GM19023 (cell line): ENCODE data around the gene VTN.
A peak's percentile ranks its signal among the peaks of the same experiment; 100 is the strongest.

ENCODE experiments used
- ATAC-seq: cut with Tn5 transposase; IDR thresholded peaks from one replicate; pipeline ENCODE4 v1.9.1; 2021; ENCODE audit warnings: mild to moderate bottlenecking, moderate library complexity; ENCODE audit not compliant: unreplicated experiment

Gene VTN

DNA sequence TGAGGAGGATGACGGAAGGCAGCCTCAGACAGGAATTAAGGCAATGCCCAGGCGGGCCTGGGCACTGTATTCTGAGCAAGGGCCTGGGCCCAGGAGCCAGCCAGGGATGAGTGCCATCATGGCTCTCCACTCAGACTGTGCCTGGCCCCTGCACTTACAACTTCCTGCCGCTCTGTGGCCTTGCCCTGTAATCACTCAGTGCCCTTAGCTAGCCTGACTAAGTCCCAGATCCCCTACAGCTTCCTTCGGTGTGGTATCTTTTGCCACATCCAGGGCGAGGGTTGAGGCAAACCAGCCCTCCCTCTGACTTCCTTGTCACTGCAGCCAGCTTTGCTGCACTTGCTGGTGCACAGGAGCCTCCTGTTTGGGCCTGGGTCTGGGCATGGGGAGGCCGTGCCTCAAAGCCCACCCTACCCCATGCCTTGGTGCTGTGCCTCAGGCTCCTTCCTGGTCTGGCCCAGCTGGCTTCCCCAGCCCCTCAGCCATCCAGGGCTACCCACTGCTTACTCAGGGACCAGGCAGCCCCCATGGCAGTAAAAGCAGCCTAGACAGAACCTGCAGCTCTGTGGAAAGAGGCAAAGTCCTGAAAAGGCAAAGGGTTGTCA is 26.6 kb upstream of the VTN start:
- ATAC-seq, result no peak

DNA sequence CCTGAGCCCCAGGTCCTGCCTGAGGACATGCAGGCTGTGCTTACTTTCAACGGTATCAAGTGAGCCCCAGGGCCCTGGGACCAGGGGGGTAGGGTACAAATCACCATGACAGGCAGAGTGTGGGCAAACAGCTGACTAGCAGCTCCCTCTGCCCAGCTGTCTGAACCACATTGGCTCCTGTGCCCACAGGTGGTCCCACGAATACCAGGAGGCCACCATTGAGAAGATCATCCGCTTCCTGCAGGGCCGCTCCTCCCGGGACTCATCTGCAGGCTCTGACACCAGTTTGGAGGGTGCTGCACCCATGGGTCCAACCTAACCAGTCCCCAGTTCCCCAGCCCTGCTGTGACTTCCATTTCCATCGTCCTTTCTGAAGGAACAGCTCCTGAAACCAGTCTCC is 25.9 kb upstream of the VTN start:
- no peak for ATAC-seq

DNA sequence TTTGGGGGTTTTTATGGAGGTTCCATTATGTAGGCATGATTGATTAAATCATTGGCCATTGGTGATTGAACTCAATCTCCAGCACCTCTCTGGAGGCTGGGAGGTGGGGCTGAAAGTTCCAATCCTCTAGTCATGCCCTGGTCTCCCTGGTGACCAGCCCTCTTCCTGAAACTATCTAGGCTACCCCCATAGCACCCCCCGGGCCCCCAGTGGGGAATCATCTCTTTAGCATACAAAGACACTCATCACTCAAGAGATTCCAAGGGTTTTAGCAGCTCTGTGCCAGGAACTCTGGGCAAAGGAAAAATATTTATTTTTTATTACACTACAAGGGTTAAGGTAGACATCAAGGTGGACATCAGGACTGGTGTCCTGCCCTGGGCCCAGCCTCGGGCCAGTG is 25.3 kb upstream of the VTN start:
- ATAC-seq, result no peak

DNA sequence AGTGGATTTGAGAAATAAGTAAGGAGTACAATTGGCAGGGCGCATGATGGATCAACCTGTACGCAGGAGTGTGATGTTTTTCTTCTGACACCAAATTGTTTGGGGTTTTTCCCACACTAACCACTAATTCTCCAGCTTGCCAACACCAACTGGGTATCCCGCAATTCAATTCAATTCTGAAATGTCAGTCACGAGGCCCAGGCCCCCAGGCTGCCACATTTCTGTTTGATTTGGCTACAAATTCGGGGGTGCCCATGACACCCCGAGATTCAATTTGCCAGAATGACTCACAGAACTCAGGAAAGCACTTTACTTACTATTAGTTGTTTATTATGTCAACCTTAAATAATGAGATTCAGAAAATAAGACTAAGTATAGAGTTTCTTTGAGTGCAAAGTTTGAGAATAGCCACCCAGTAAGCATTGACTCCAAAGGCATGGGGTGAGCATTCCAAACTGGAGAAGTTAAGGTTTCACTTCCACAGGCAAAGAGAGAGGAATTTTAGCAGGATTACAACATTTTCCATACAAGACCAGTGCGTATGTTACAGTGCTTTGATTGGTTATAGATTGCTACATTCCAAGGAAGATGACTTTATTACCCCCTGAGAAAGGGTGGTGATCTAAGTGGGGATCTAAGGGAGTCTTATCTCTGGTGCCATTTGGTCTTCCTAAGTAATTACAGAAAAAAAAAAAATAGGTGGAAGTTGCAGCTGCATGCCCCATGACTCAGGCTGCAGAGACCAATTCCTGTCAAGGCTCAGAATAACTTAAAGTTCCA is 24.4 kb upstream of the VTN start:
- ATAC-seq, result no peak

DNA sequence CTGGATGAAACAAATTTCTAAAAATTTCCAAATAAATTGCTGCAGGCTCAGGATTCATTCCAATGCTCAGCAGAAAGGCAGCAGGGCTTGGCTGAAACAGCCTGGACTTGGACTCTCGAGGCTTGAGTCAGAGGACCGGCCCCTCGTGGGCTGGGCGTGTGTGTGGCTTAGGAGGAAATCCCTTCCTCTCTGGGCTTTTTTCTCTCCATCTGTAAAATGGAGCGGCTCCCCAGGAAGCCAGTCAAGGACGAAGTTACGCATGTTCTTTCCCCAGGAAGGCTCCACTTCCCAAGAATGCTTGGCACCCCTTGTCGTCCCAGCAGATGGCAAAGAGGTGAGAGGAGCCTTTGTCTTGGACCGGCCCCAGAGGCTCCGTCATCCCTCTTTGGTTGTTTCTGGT is 22.4 kb upstream of the VTN start:
- ATAC-seq, result no peak

DNA sequence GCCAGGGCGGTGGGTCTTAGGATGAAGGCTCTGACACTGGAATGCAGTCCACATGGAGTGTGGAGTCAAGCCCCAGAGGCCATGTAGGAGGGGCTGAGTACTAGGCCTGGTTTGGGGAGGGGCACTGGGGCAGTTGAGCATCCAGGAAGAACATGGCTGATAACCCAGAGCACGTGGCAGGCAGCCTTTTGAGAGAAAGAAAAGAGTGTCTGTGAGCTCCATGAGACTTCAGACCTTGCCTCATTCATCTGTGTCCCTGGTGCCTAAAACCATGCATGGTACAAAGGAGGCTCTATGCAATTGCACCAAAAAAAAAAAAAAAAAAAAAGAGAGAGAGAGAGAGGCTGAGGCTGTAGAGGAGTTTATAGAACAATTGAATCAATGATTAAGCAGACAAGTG is 21.3 kb upstream of the VTN start:
- no peak for ATAC-seq

DNA sequence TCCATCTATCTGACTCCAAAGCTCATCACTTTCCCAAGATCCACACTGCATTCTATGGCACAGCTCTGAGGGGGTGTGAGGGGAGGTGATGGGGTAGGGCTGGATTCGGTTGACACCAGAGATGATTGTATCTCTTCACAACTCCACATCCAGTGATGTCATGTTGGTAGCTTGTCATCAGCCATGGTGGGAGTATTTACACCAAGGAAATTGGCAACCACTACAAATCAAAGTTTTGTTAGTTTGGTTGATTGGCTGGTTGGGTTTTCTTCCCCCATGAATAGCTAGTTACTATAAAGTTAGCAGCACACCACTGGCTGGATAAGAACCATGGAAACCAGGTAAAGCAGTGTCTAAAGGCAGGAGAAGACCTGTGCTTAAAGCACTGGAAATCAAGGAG is 20.9 kb upstream of the VTN start:
- no peak for ATAC-seq

DNA sequence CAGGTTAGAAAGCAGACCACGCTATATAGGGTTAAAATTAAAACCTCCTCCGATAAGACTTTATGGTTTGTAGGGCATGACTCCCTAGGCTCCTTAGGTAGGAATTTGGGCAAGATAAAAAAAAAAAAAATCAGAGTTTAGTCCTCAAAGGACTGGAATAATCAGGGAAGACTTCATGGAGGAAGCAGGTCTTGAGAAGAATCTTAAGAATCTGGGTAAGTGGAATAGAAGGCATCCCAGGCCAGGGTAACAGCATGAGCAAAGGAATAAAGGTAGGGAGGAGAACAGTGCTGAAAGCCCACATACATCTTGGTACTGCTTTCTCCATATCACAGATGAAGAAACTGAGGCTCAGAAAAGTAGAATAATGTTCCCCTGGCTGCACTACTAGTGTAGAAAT is 20.5 kb upstream of the VTN start:
- no peak for ATAC-seq

DNA sequence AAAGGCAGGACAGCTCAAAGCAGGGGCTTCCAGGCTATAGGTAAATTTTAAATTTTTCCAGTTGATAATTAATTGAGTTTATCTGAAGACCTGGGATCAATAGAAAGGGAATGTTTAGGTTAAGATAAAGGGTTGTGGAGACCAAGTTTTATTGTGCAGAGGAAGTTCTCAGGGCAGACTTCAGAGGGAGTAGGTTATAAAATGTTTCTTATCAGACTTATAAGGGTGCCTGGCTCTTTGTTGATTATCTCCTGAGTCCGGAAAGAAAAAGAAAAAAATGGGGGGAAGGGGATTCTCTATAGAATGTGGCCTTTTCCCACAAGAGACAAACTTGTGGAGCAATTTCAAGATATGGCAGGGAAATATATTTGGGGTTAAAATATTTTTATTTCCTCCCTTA is 20.0 kb upstream of the VTN start:
- no peak for ATAC-seq

DNA sequence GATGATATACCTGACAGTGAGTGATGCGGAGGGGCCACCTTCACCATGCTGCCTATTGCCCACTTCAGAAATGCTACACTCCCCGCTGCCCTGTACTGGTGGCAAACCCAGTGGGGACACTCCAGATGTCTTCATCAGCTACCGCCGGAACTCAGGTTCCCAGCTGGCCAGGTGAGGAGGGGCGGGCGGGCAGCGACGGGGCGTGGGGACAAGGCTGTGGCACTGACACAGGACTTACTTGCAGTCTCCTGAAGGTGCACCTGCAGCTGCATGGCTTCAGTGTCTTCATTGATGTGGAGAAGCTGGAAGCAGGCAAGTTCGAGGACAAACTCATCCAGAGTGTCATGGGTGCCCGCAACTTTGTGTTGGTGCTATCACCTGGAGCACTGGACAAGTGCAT is 18.0 kb upstream of the VTN start:
- no peak for ATAC-seq

DNA sequence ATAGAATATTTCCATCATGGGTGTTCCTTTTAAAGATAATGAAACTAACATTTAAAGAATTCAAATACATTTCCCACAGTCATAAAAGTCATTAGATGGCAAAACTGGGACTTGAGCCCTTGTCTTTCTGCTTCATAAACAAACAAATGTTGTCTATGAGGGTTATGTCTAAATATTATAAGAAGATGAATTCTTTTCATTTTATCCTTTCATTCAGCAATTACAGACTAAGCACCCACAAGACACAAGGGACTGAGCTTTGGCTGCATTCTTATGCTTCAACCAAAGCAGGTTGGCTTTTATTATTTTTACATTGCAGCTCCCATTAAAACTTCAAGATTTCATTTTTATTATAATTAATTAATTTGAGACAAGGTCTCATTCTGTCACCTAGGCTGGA is 16.3 kb upstream of the VTN start:
- ATAC-seq, result no peak

DNA sequence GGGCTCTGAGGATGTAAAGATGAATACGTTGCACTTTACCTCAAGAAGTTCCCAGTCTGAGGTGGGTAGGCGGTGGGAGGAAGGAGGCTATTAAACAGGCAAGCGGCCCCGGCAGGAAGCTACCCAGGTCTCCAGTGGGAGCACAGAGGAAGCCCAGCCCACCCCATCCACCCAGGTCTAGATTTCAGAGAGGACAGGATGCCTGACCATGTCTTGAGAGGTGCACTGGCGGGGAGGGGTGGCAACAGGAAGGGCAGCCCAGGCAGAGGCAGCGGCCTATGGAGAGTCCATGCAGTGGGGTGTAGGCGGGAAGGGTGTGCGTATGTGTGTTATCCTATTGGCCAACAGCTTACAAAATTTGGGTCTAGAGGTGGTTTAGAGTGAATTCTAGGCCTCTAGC is 15.3 kb upstream of the VTN start:
- ATAC-seq, result no peak

DNA sequence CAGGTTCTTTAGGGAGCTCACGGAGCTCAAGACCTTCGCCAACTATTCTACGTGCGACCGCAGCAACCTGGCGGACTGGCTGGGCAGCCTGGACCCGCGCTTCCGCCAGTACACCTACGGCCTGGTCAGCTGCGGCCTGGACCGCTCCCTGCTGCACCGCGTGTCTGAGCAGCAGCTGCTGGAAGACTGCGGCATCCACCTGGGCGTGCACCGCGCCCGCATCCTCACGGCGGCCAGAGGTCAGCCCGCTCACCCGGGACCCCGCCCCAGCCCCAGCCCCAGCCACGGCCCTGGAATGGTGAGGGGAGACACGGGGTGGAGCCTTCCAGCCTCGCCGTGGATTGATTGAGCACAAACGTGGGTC is 14.9 kb upstream of the VTN start:
- peak; percentile 32 for ATAC-seq

DNA sequence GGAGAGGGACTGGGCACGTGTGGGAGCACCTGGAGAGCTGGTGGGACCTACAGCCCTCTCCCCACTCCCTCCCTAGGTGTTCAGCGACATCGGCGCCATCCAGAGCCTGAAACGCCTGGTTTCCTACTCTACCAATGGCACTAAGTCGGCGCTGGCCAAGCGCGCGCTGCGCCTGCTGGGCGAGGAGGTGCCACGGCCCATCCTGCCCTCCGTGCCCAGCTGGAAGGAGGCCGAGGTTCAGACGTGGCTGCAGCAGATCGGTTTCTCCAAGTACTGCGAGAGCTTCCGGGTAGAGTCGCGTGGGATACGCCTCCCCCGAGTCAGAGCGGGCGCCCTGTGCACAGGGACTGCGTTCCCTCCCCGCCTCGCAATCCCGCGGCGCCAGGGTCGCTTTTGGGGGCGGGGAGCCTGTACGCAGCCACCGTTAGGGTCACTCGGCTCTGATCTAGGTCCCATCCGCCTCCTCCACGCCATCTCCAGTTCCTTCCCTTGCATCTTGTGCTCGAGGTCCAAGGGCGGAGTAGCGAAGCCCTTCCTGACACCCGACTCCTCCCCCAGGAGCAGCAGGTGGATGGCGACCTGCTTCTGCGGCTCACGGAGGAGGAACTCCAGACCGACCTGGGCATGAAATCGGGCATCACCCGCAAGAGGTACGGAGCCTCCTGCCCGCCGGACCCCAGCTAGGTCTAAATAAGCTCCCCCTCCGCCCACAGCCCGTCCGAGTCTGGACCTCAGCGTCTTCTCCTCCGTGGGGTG is 14.4 kb upstream of the VTN start:
- peak; percentile 81 for ATAC-seq

DNA sequence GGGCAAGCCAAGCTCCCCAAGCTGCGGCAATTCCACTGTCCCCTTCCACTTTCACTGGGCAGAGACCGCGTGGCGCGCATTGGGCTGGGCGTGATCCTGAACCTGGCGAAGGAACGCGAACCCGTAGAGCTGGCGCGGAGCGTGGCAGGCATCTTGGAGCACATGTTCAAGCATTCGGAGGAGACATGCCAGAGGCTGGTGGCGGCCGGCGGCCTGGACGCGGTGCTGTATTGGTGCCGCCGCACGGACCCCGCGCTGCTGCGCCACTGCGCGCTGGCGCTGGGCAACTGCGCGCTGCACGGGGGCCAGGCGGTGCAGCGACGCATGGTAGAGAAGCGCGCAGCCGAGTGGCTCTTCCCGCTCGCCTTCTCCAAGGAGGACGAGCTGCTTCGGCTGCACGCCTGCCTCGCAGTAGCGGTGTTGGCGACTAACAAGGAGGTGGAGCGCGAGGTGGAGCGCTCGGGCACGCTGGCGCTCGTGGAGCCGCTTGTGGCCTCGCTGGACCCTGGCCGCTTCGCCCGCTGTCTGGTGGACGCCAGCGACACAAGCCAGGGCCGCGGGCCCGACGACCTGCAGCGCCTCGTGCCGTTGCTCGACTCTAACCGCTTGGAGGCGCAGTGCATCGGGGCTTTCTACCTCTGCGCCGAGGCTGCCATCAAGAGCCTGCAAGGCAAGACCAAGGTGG is 11.2 kb upstream of the VTN start:
- ATAC-seq, result no peak

DNA sequence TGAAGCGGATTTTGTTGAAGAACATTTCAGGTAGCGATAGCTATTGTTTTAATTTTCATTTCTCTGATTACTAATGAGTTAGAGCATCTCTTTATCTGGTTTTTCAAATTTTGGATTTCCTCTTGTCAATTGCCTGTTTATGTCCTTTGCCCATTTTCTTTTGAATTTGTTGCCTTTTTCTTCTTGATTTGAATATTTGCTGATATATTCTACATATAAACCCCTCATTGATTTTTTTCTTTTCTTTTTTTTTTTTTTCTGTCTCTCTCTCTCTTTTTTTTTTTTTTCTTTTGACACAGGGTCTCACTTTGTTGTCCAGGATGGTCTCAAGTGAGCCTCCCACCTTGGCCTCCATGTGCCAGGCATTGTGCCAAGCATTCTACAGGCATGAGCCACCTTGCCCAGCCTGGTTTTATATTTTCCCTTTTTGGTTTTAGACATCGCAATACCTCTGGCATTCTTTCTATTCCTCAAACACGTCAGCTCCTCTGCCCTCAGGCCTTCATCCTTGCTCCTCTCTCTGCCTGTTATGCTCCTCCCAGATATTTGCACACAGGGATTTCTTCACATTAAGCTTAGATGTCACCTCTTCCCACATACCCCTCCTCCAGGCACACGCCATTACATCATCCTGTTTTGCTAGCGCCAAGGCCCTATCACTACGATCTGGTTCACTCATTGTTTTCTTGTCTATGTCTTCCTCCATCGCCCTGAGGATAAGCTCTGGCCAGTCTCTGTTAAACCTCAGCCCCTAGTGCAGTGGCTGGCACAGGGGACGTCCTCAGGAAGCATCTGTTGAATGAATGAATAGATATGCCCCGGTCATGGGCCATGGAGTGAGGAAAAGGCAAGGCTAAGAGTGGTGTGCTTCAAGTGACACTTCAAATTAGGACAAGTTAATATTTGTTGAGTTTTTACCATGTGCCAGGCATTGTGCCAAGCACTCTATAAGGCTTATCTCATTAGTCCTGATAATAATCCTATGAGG is 10.0 kb upstream of the VTN start:
- ATAC-seq, result no peak

DNA sequence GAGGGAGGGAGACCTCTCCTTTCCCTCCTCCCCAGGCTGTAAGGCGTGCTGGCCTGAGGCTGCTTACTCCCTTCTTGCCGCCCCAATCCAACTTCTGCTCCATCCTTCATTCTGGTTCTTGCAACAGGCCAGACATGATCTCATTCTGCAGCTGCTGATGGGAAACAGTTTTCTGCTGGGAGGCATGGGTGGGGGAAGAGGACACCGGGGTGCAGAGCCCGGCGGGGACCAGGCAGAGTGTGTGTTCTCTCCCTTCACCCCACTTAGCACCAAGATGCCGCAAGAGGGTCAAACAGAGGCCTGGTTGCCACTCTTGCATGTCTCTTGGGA is 2.8 kb upstream of the VTN start:
- no peak for ATAC-seq

DNA sequence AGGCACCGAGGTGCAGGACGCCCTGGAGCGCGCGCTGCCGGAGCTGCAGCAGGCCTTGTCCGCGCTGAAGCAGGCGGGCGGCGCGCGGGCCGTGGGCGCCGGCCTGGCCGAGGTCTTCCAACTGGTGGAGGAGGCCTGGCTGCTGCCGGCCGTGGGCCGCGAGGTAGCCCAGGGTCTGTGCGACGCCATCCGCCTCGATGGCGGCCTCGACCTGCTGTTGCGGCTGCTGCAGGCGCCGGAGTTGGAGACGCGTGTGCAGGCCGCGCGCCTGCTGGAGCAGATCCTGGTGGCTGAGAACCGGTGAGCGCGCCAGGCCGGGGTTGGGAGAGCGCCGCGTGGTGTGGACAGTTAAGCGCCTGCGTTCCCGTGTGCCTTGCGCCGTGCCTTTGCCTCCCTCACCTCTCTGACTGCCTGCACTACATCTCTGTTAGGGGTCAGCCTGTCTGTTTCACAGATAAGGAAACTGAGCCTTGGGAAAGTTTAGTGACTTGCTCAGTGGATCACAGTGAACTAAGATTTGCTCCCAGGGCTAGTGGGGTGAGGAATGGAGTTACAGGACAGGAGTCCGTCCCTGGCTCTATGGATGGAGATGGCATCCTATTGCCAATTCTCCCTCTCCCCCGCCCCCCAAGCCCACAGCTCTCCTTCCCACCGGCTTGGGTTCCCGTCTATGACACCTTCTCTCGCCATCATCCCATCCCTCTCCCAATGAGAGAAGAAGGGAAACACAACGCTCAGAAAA is 2.3 kb upstream of the VTN start:
- ATAC-seq, result no peak

DNA sequence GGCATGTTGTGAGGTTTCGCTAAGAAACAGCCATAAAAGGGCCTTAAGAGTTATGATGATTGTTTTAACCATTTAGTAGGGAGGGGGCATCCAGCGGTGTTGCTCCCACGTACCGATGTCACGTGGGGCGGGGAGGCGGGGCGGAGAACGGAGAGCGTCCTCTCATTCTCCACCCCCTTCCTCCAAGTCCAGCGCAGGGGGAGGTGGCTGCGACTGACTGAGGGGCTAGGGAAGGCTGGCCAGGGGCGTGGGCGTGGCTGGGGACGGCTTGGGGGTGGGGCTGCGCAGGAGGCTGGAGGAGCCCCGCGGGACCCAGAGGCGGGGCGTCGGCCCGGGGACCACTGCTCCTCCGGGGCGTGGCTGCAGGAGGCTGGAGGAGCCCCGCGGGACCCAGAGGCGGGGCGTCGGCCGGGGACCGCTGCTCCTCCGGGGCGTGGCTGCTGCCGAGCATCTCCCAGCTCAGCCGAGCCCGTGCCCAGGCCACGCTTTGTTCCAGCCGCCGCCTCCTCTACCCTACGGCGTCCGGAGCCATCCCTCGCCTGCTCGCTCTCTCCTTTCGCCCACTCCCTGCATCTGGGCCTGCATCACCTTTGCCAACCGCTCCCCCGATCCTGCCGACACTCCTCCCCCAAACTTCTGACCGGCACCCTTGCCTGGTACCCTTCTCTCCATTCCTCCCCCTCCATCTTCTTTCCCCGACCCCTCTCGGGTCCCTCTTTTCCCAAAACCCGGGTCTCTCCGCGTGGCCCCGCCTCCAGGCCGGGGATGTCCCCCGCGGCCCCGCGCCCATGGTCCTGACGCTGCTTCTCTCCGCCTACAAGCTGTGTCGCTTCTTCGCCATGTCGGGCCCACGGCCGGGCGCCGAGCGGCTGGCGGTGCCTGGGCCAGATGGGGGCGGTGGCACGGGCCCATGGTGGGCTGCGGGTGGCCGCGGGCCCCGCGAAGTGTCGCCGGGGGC is 1.4 kb upstream of the VTN start, which contains the start of gene SARM1:
TSS of gene SARM1 (plus strand) at position 450 of the 958 bp plus-strand sequence. CDS start at position 789, 339 bp downstream.
- peak; percentile 85 for ATAC-seq
